Epithelial cell of proximal tubule (primary cell): Measurements from ENCODE around the gene CAND2. TPM values are rescaled to one million over a fixed set of nuclear protein-coding genes. Genes with fewer than 3 reads are reported as not detected.
"Not testable (repeated sequence)": the region's sequence is repeated elsewhere in the genome, so short reads cannot be mapped to it uniquely, and the experiment has no call there.

Experiments used
- DNase-seq: peaks from one replicate; pipeline ENCODE4 v3.0.0-alpha.2; 2011; ENCODE audit warnings: low read depth
- H3K4me3 ChIP-seq: 2 replicates; pipeline ENCODE4 v1.5.1; 2011; ENCODE audit warnings: low read depth, mild to moderate bottlenecking, low read length
- total RNA-seq: library from RNA; depleted of rRNA; stranded (reverse); fragments of >200 nt; gene quantifications from 2 replicates; pipeline ENCODE4 v1.2.3, GENCODE V29; 2015
- TF ChIP-seq, protein P1 (sequence below): conservative IDR thresholded peaks from 2 replicates; pipeline ENCODE4 v1.5.1; 2012; ENCODE audit warnings: low read depth, mild to moderate bottlenecking, low read length

Gene CAND2
- total RNA-seq, 1 donor from 2014 or later = 5.9 TPM

DNA sequence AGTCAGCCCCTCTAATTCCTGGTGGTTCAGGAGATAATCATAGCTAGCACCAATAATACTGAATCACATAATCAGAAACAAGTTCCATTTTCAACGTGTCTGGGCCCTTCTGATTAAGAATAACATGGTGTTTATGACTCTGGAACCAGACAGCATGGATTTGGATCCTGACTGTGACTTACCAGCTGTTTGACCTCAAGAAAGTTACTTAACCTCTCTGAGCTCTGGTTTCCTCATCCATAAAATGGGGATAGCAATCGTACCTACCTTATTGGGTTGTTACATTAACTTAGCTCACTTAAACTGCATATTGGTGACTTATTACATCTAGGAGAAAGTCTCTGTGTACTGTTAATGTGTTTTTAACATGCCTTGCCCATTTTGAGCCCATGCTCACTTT lies 26.7 kb upstream of the CAND2 start:
- H3K4me3 ChIP-seq = no peak overlapping the region
- TF ChIP-seq, protein P1, sequence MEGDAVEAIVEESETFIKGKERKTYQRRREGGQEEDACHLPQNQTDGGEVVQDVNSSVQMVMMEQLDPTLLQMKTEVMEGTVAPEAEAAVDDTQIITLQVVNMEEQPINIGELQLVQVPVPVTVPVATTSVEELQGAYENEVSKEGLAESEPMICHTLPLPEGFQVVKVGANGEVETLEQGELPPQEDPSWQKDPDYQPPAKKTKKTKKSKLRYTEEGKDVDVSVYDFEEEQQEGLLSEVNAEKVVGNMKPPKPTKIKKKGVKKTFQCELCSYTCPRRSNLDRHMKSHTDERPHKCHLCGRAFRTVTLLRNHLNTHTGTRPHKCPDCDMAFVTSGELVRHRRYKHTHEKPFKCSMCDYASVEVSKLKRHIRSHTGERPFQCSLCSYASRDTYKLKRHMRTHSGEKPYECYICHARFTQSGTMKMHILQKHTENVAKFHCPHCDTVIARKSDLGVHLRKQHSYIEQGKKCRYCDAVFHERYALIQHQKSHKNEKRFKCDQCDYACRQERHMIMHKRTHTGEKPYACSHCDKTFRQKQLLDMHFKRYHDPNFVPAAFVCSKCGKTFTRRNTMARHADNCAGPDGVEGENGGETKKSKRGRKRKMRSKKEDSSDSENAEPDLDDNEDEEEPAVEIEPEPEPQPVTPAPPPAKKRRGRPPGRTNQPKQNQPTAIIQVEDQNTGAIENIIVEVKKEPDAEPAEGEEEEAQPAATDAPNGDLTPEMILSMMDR = no peak
- no peak for DNase-seq

- TF ChIP-seq, protein P1 = no peak
- DNase-seq = no peak
- no peak overlapping the region for H3K4me3 ChIP-seq
Measured at GRCh38 chr3:12771236-12771635, 25.2 kb upstream of the CAND2 start.

GRCh38 chr3:12772462-12772861 lies 24.0 kb upstream of the CAND2 start:
- H3K4me3 ChIP-seq = no peak overlapping the region
- DNase-seq = no peak
- TF ChIP-seq, protein P1 = no peak

DNA sequence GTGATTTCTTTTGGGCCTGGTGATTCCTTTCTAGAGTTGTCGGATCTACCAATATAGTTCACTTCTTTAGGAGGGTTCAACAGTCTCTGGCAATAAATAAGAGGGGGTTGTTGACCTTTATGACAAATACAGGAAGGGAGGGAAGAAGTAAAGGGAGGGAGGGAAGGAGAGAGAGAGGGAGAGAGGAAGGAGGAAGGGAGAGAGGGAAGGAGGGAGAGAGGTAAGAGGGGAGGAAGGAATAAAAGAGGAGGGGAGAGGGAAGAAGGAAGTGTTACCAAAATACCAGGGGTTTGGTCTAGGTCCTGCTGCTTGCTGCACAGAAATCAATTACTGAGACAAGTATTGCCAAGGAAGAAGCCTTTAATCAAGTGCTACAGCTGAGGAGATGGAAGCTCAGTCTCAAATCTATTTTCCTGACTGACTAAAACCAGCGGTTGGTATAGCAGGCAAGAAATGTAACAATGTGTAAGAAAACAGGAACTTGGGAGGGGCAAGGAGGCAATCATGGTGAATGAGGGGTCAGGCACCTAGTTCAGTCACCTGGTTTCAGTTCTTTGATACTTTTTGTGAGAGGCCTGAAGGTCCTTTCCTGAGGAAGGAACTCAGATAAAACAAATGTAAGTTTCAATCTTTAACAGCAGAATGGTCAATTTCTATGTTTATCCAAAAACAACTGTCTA lies 23.3 kb upstream of the CAND2 start:
- no peak for DNase-seq
- H3K4me3 ChIP-seq = no peak overlapping the region
- TF ChIP-seq, protein P1 = no peak

DNA sequence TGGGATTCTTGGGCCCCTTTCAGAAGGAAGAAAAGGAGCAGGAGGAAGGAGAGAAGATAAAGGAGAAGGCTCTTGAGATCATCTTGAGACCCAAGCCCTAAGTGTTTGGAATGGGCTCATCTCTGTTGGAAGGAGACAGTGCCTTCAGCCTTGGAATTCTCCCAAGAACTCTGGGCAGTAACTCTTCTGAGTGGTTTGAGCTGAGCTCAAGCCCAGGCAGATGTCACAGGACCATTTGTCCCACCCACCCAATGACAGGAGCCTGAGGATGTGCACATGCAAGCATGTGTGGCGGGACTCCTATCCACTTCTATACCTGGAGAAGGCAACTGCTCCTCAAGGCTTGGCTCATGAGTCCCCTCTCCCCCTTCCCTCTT lies 22.8 kb upstream of the CAND2 start:
- DNase-seq = no peak
- H3K4me3 ChIP-seq = no peak overlapping the region
- TF ChIP-seq, protein P1 = no peak

- no peak for DNase-seq
- H3K4me3 ChIP-seq = no peak overlapping the region
- TF ChIP-seq, protein P1 = no peak
Measured at GRCh38 chr3:12774619-12775018, 21.9 kb upstream of the CAND2 start.

GRCh38 chr3:12775226-12775625 lies 21.3 kb upstream of the CAND2 start:
- TF ChIP-seq, protein P1 = no peak
- H3K4me3 ChIP-seq = no peak overlapping the region
- DNase-seq = no peak

DNA sequence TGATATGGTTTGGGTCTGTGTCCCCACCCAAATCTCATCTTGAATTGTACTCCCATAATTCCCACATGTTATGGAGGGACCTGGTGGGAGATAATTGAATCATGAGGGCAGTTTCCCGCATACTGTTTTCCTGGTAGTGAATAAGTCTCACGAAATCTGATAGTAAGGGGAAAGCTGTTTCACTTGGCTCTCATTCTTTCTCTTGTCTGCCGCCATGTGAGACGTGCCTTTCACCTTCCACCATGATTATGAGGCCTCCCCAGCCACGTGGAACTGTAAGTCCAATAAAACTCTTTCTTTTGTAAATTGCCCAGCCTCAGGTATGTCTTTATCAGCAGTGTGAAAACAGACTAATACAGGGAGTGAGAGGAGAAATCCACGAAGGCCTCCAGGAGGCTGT lies 20.5 kb upstream of the CAND2 start:
- not testable (repeated sequence) for H3K4me3 ChIP-seq, DNase-seq
